Body of pancreas (tissue), 4 donors: ENCODE measurements around the gene CTNNA2.

ENCODE experiments used
- POLR2A ChIP-seq, 3 donors: fragments of 450-650 bp; IDR thresholded peaks; one replicate each; pipeline ENCODE4 v1.6.1; 2016; ENCODE audit warnings: antibody characterized with exemption in 3 of 3, mild to moderate bottlenecking in 2 of 3
- TF ChIP-seq, protein P1 (sequence below), 7 experiments: fragments of 450-650 bp in 4 of 7; fragments of 200-600 bp in 3 of 7; sonication (generic) in 3 of 7; IDR thresholded peaks; one replicate each; pipeline ENCODE4 v1.5.1; 2016 to 2019; ENCODE audit warnings: antibody characterized with exemption in 7 of 7

- TF ChIP-seq, protein P1, sequence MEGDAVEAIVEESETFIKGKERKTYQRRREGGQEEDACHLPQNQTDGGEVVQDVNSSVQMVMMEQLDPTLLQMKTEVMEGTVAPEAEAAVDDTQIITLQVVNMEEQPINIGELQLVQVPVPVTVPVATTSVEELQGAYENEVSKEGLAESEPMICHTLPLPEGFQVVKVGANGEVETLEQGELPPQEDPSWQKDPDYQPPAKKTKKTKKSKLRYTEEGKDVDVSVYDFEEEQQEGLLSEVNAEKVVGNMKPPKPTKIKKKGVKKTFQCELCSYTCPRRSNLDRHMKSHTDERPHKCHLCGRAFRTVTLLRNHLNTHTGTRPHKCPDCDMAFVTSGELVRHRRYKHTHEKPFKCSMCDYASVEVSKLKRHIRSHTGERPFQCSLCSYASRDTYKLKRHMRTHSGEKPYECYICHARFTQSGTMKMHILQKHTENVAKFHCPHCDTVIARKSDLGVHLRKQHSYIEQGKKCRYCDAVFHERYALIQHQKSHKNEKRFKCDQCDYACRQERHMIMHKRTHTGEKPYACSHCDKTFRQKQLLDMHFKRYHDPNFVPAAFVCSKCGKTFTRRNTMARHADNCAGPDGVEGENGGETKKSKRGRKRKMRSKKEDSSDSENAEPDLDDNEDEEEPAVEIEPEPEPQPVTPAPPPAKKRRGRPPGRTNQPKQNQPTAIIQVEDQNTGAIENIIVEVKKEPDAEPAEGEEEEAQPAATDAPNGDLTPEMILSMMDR (IDR thresholded peaks at IDR 0.05): no peak
- no peak for TF ChIP-seq POLR2A (IDR thresholded peaks at IDR 0.05)
Observed at GRCh38 chr2:80324525-80324924, 811.7 kb downstream of the CTNNA2 start.
